GM23338 (cell line): ENCODE measurements around the gene RAD54L2.

ENCODE experiments used
- CREB1 ChIP-seq: fragments of 250-450 bp; sonication (Bioruptor Pico); IDR thresholded peaks from 2 replicates; pipeline ENCODE4 v1.5.0; 2020; ENCODE audit warnings: low read depth, mild to moderate bottlenecking, moderate library complexity
- CTCF ChIP-seq, 2 experiments: fragments of 200-600 bp in 1 of 2; sonication (generic) in 1 of 2; conservative IDR thresholded peaks; 2 replicates each; pipeline versions ENCODE4 v1.5.1 to v1.6.1; 2016 to 2017; ENCODE audit warnings: antibody characterized with exemption in 2 of 2, low read depth in 2 of 2, mild to moderate bottlenecking in 2 of 2, moderate library complexity in 1 of 2
- EZH2 ChIP-seq: fragments of 200-600 bp; sonication (generic); IDR thresholded peaks from one replicate; pipeline ENCODE4 v1.8.0; 2017; ENCODE audit warnings: antibody characterized with exemption, mild to moderate bottlenecking, low read depth; ENCODE audit not compliant: unreplicated experiment
- EZH2phosphoT487 ChIP-seq: fragments of 200-600 bp; sonication (generic); IDR thresholded peaks from one replicate; pipeline ENCODE4 v1.8.1; 2018; ENCODE audit warnings: antibody characterized with exemption; ENCODE audit not compliant: unreplicated experiment
- POLR2AphosphoS5 ChIP-seq: IDR thresholded peaks from 2 replicates; pipeline ENCODE4 v1.6.1; 2016; ENCODE audit warnings: antibody characterized with exemption, low read depth
- REST ChIP-seq: IDR thresholded peaks from one replicate; pipeline ENCODE4 v1.6.1; 2018; ENCODE audit warnings: antibody characterized with exemption; ENCODE audit not compliant: unreplicated experiment
- STAT1 ChIP-seq: IDR thresholded peaks from one replicate; pipeline ENCODE4 v1.6.1; 2016; ENCODE audit warnings: antibody characterized with exemption; ENCODE audit not compliant: unreplicated experiment
- ZNF331 ChIP-seq: fragments of 250-450 bp; sonication (Bioruptor Pico); IDR thresholded peaks from 2 replicates; pipeline ENCODE4 v1.5.0; 2020; ENCODE audit warnings: low read depth, mild to moderate bottlenecking, moderate library complexity

- TF ChIP-seq CTCF (conservative IDR thresholded peaks at IDR 0.05; ENCODE audit: low read depth in 2 of 2), result no peak
- TF ChIP-seq ZNF331 (CRISPR knock-in tag), result no peak
- no peak for TF ChIP-seq CREB1 (CRISPR knock-in tag)
- TF ChIP-seq EZH2, result no peak
- no peak for TF ChIP-seq POLR2AphosphoS5
- TF ChIP-seq REST, result no peak
- TF ChIP-seq EZH2phosphoT487, result no peak
- no peak for TF ChIP-seq STAT1
These were observed 10.8 kb downstream of the RAD54L2 start for GRCh38 chr3:51549311-51549710.
